HepG2 (cell line): ENCODE measurements around the gene CLCNKA. TPM values are rescaled to one million over a fixed set of nuclear protein-coding genes. Genes with fewer than 3 reads are reported as not detected.
A peak's percentile ranks its signal among the peaks of the same experiment; 100 is the strongest.

Source experiments
- FIP1L1 ChIP-seq: fragments of 200-400 bp; formaldehyde crosslinking; IDR thresholded peaks from 2 replicates; pipeline ENCODE4 v1.6.1; 2018; ENCODE audit warnings: low read depth, mild to moderate bottlenecking, low read length, moderate library complexity, borderline replicate concordance; ENCODE audit not compliant: insufficient read depth
- HMG20B ChIP-seq: conservative IDR thresholded peaks from 2 replicates; pipeline ENCODE4 v1.6.1; 2016; ENCODE audit warnings: missing genetic modification reagents, missing compliant biosample characterization
- HNF1B ChIP-seq: sonication (generic); formaldehyde crosslinking; IDR thresholded peaks from 2 replicates; pipeline ENCODE4 v1.5.1; 2020; ENCODE audit warnings: mild to moderate bottlenecking, moderate library complexity, missing genetic modification reagents
- IRF9 ChIP-seq: sonication (generic); formaldehyde crosslinking; IDR thresholded peaks from 2 replicates; pipeline ENCODE4 v1.8.0; 2022; ENCODE audit warnings: missing genetic modification reagents, mild to moderate bottlenecking, borderline replicate concordance
- PTBP1 ChIP-seq: fragments of 200-400 bp; formaldehyde crosslinking; IDR thresholded peaks from 2 replicates; pipeline ENCODE4 v1.6.1; 2018; ENCODE audit warnings: low read length, low read depth; ENCODE audit not compliant: poor library complexity, severe bottlenecking
- RNF2 ChIP-seq: fragments of 450-650 bp; conservative IDR thresholded peaks from 2 replicates; pipeline ENCODE4 v1.6.1; 2016; ENCODE audit warnings: low read depth
- SNRNP70 ChIP-seq: fragments of 200-400 bp; formaldehyde crosslinking; IDR thresholded peaks from 2 replicates; pipeline ENCODE4 v1.6.1; 2017; ENCODE audit warnings: mild to moderate bottlenecking, low read depth, low read length, moderate library complexity
- TGIF2 ChIP-seq: IDR thresholded peaks from 2 replicates; pipeline ENCODE4 v1.6.1; 2016; ENCODE audit warnings: control low read depth, missing compliant biosample characterization
- ZBTB7B ChIP-seq: sonication (generic); formaldehyde crosslinking; IDR thresholded peaks from 2 replicates; pipeline ENCODE4 v1.4.0; 2020; ENCODE audit warnings: missing genetic modification reagents
- ZHX1 ChIP-seq: sonication (generic); formaldehyde crosslinking; IDR thresholded peaks from 2 replicates; pipeline ENCODE4 v1.8.1; 2022; ENCODE audit warnings: low read depth, mild to moderate bottlenecking, missing genetic modification reagents
- ZKSCAN1 ChIP-seq: fragments of 150-350 bp; IDR thresholded peaks from 2 replicates; pipeline ENCODE4 v1.6.1; 2014; ENCODE audit warnings: low read length
- ZKSCAN8 ChIP-seq: IDR thresholded peaks from 2 replicates; pipeline ENCODE4 v1.6.1; 2016; ENCODE audit warnings: borderline replicate concordance, missing genetic modification reagents, missing compliant biosample characterization
- ZNF235 ChIP-seq: sonication (generic); formaldehyde crosslinking; IDR thresholded peaks from 2 replicates; pipeline ENCODE4 v1.8.1; 2023; ENCODE audit warnings: mild to moderate bottlenecking, missing genetic modification reagents, borderline replicate concordance
- ZNF670 ChIP-seq: sonication (generic); formaldehyde crosslinking; IDR thresholded peaks from 2 replicates; pipeline ENCODE4 v1.8.0; 2022; ENCODE audit warnings: mild to moderate bottlenecking, missing genetic modification reagents, borderline replicate concordance
- polyA plus RNA-seq, 8 experiments: library from polyadenylated mRNA; depleted of rRNA in 3 of 8; stranded (reverse) in 7 of 8; unstranded in 1 of 8; fragments of >200 nt; fragmentation: Illumina TruSeq in 4 of 8; extraction: Trizol in 4 of 8; gene quantifications; 2 replicates each; pipeline versions ENCODE4 v1.2.1 to v1.2.3, GENCODE V29; 2011 to 2016; ENCODE audit warnings: low read depth in 4 of 8, missing spikeins in 1 of 8, mixed read lengths in 1 of 8; ENCODE audit not compliant: insufficient read depth in 1 of 8
- total RNA-seq, 5 experiments: library from RNA; depleted of rRNA; stranded (reverse); fragments of >200 nt; fragmentation: Illumina TruSeq; extraction: Trizol; gene quantifications; 2 replicates each; pipeline ENCODE4 v1.2.3, GENCODE V29; 2016; ENCODE audit warnings: low read depth in 1 of 5
- TF ChIP-seq, protein P1 (sequence below): sonication (generic); formaldehyde crosslinking; IDR thresholded peaks from 2 replicates; pipeline ENCODE4 v1.5.0; 2020; ENCODE audit warnings: mild to moderate bottlenecking, missing genetic modification reagents, moderate library complexity
- TF ChIP-seq, protein P2 (sequence below): sonication (generic); formaldehyde crosslinking; IDR thresholded peaks from 2 replicates; pipeline ENCODE4 v1.5.0; 2020; ENCODE audit warnings: missing genetic modification reagents
- TF ChIP-seq, protein P3 (sequence below): sonication (generic); formaldehyde crosslinking; IDR thresholded peaks from 2 replicates; pipeline ENCODE4 v1.4.0; 2020; ENCODE audit warnings: missing genetic modification reagents
- TF ChIP-seq, protein P4 (sequence below): IDR thresholded peaks from 2 replicates; pipeline ENCODE4 v1.6.1; 2016; ENCODE audit warnings: low read depth, borderline replicate concordance

Gene CLCNKA
- total and polyA plus RNA-seq, 2 of the 13 experiments (the other 11 are each of a cell fraction or from before 2014, with no cell fraction given), result 0.03 TPM; not detected in 1

DNA sequence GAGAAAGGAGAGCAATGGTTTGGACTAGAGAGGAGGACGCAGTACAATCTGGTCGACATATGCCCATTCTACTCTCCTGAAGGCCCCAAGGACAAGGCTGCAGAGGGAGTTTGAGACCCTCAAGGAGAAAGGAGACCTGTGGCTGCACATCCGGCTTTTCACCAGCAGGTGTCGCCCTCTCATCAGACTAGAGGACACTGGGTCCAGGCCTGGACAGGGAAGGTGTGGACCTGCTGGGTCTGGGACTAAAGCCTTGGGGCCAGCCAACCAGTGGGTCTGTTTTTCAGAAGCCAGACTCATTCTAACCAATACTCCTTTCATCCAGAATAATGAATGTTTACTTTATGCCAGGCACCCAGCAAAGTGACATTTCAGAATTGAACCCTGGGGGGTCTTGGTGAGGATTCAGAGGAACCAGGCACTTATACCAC, 12.8 kb upstream of the CLCNKA start (continued):
- TF ChIP-seq, protein P1, sequence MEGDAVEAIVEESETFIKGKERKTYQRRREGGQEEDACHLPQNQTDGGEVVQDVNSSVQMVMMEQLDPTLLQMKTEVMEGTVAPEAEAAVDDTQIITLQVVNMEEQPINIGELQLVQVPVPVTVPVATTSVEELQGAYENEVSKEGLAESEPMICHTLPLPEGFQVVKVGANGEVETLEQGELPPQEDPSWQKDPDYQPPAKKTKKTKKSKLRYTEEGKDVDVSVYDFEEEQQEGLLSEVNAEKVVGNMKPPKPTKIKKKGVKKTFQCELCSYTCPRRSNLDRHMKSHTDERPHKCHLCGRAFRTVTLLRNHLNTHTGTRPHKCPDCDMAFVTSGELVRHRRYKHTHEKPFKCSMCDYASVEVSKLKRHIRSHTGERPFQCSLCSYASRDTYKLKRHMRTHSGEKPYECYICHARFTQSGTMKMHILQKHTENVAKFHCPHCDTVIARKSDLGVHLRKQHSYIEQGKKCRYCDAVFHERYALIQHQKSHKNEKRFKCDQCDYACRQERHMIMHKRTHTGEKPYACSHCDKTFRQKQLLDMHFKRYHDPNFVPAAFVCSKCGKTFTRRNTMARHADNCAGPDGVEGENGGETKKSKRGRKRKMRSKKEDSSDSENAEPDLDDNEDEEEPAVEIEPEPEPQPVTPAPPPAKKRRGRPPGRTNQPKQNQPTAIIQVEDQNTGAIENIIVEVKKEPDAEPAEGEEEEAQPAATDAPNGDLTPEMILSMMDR (CRISPR knock-in tag), result peak; percentile 97
- TF ChIP-seq HNF1B (CRISPR knock-in tag), result no peak
- no peak for TF ChIP-seq ZNF670
- 0 out of 2 replicates have a peak, but pooled peaks have one; percentile 28 for TF ChIP-seq ZKSCAN8
- TF ChIP-seq, protein P2, sequence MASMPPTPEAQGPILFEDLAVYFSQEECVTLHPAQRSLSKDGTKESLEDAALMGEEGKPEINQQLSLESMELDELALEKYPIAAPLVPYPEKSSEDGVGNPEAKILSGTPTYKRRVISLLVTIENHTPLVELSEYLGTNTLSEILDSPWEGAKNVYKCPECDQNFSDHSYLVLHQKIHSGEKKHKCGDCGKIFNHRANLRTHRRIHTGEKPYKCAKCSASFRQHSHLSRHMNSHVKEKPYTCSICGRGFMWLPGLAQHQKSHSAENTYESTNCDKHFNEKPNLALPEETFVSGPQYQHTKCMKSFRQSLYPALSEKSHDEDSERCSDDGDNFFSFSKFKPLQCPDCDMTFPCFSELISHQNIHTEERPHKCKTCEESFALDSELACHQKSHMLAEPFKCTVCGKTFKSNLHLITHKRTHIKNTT (CRISPR knock-in tag), result no peak
- no peak for TF ChIP-seq SNRNP70
- no peak for TF ChIP-seq ZKSCAN1
- TF ChIP-seq ZBTB7B (CRISPR knock-in tag), result 0 out of 2 replicates have a peak, but pooled peaks have one; percentile 31
- TF ChIP-seq FIP1L1, result no peak
- no peak for TF ChIP-seq PTBP1
- TF ChIP-seq ZNF235, result no peak
- no peak for TF ChIP-seq TGIF2 (CRISPR knock-in tag)
- no peak for TF ChIP-seq IRF9 (CRISPR knock-in tag)
- no peak for TF ChIP-seq HMG20B (CRISPR knock-in tag)
- no peak for TF ChIP-seq ZHX1 (CRISPR knock-in tag)
- TF ChIP-seq, protein P3, sequence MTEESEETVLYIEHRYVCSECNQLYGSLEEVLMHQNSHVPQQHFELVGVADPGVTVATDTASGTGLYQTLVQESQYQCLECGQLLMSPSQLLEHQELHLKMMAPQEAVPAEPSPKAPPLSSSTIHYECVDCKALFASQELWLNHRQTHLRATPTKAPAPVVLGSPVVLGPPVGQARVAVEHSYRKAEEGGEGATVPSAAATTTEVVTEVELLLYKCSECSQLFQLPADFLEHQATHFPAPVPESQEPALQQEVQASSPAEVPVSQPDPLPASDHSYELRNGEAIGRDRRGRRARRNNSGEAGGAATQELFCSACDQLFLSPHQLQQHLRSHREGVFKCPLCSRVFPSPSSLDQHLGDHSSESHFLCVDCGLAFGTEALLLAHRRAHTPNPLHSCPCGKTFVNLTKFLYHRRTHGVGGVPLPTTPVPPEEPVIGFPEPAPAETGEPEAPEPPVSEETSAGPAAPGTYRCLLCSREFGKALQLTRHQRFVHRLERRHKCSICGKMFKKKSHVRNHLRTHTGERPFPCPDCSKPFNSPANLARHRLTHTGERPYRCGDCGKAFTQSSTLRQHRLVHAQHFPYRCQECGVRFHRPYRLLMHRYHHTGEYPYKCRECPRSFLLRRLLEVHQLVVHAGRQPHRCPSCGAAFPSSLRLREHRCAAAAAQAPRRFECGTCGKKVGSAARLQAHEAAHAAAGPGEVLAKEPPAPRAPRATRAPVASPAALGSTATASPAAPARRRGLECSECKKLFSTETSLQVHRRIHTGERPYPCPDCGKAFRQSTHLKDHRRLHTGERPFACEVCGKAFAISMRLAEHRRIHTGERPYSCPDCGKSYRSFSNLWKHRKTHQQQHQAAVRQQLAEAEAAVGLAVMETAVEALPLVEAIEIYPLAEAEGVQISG, result no peak
- TF ChIP-seq RNF2, result no peak
- TF ChIP-seq, protein P4, sequence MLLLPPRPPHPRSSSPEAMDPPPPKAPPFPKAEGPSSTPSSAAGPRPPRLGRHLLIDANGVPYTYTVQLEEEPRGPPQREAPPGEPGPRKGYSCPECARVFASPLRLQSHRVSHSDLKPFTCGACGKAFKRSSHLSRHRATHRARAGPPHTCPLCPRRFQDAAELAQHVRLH, result 0 out of 2 replicates have a peak, but pooled peaks have one; percentile 47
